HepG2 (cell line): ENCODE measurements around the gene FUBP3. TPM values are rescaled to one million over a fixed set of nuclear protein-coding genes. Genes with fewer than 3 reads are reported as not detected.

Source experiments
- ATAC-seq: fragments of 200-7000 bp; cut with Tn5 transposase; 3 replicates; pipeline ENCODE4 v1.9.1; 2020; ENCODE audit warnings: mild to moderate bottlenecking, moderate library complexity
- BruUV-seq: library from RNA; stranded (reverse); fragments of 400-500 nt; replicated peaks from 2 replicates; lab custom pipeline; 2021; lab: Mats Ljungman, UMichigan
- CTCF ChIA-PET: fragments of 300-600 bp; formaldehyde crosslinking; extraction: SDS; loops from one replicate; lab custom pipeline; 2021; ENCODE audit warnings: low total read pairs, inconsistent platforms, low intra/inter-chr PET ratio; lab: Yijun Ruan, JAX
- POLR2A ChIA-PET: fragments of 350-600 bp; sonication (Branson Sonifier 250); formaldehyde crosslinking; loops from one replicate; lab custom pipeline; 2020; ENCODE audit warnings: antibody characterized with exemption, inconsistent platforms; lab: Yijun Ruan, JAX
- DNase-seq: peaks from one replicate; pipeline ENCODE4 v3.0.0-alpha.2; 2015; ENCODE audit warnings: low spot score
- FAIRE-seq: peaks from 3 replicates; lab custom pipeline; 2011; peaks lifted over from hg19 to GRCh38; lab: Jason Lieb, UNC
- H2AFZ ChIP-seq: one replicate; pipeline ENCODE4 v1.6.1; 2011; ENCODE audit warnings: low read length, inconsistent platforms
- H3K27ac ChIP-seq: fragments of 300-600 bp; 3 replicates; pipeline ENCODE4 v1.8.0; 2011; ENCODE audit warnings: mixed run types, mild to moderate bottlenecking, mixed read lengths, low read length, inconsistent platforms; ENCODE audit not compliant: insufficient read depth; ENCODE audit errors: extremely low read length
- H3K27me3 ChIP-seq, 2 experiments: fragments of 200-600 bp in 1 of 2; 2 replicates in 1 of 2; 3 replicates in 1 of 2; pipeline versions ENCODE4 v1.6.0 to v1.8.0; 2011; ENCODE audit warnings: low read length in 2 of 2, mild to moderate bottlenecking in 2 of 2, moderate library complexity in 2 of 2, inconsistent platforms in 1 of 2; ENCODE audit not compliant: insufficient read depth in 2 of 2, control insufficient read depth in 1 of 2
- H3K36me3 ChIP-seq, 2 experiments: fragments of 200-600 bp in 1 of 2; replicated peaks in 1 of 2; 2 replicates in 1 of 2; 3 replicates in 1 of 2; pipeline versions ENCODE4 v1.5.1 to v1.8.0; 2011; ENCODE audit warnings: low read length in 2 of 2, inconsistent platforms in 1 of 2; ENCODE audit not compliant: insufficient read depth in 2 of 2, control insufficient read depth in 1 of 2
- H3K4me1 ChIP-seq: 2 replicates; pipeline ENCODE4 v1.5.1; 2012; ENCODE audit warnings: low read length, inconsistent platforms; ENCODE audit not compliant: insufficient read depth
- H3K4me2 ChIP-seq: 2 replicates; pipeline ENCODE4 v1.6.0; 2011; ENCODE audit warnings: low read depth, low read length, inconsistent platforms
- H3K4me3 ChIP-seq, 3 experiments: fragments of 200-600 bp in 1 of 3; sonication (generic), shearing (Covaris generic) in 1 of 3; replicated peaks in 1 of 3; 2 replicates each; pipeline ENCODE4 v1.5.1; 2011 to 2016; ENCODE audit warnings: low read length in 3 of 3, inconsistent platforms in 2 of 3, low read depth in 2 of 3, mild to moderate bottlenecking in 2 of 3, control low read depth in 1 of 3, mixed read lengths in 1 of 3; ENCODE audit not compliant: insufficient read depth in 1 of 3
- H3K79me2 ChIP-seq: one replicate; pipeline ENCODE4 v1.6.1; 2011; ENCODE audit warnings: low read length, inconsistent platforms; ENCODE audit not compliant: insufficient read depth
- H3K9ac ChIP-seq: 2 replicates; pipeline ENCODE4 v1.6.0; 2011; ENCODE audit warnings: mild to moderate bottlenecking, low read depth, low read length, inconsistent platforms; ENCODE audit not compliant: insufficient read depth
- H3K9me3 ChIP-seq: 2 replicates; pipeline ENCODE4 v1.5.1; 2012; ENCODE audit warnings: mild to moderate bottlenecking, low read length
- H4K20me1 ChIP-seq: 2 replicates; pipeline ENCODE4 v1.6.0; 2011; ENCODE audit warnings: inconsistent platforms, mild to moderate bottlenecking, low read length, moderate library complexity; ENCODE audit not compliant: insufficient read depth
- BORCS8-MEF2B ChIP-seq: sonication (generic); formaldehyde crosslinking; IDR thresholded peaks from 2 replicates; pipeline ENCODE4 v1.8.0; 2022; ENCODE audit warnings: mild to moderate bottlenecking, missing genetic modification reagents
- CCDC6 ChIP-seq: sonication (generic); formaldehyde crosslinking; IDR thresholded peaks from 2 replicates; pipeline ENCODE4 v1.8.1; 2022; ENCODE audit warnings: mild to moderate bottlenecking, missing genetic modification reagents, moderate library complexity
- CEBPG ChIP-seq: IDR thresholded peaks from 2 replicates; pipeline ENCODE4 v1.6.1; 2016
- HDAC6 ChIP-seq: fragments of 200-600 bp; sonication (generic); IDR thresholded peaks from 2 replicates; pipeline ENCODE4 v1.7.0; 2017; ENCODE audit warnings: mild to moderate bottlenecking, antibody characterized with exemption, low read length, low read depth
- HOXA5 ChIP-seq: sonication (generic); formaldehyde crosslinking; IDR thresholded peaks from 2 replicates; pipeline ENCODE4 v1.4.0; 2020; ENCODE audit warnings: missing genetic modification reagents
- MIER3 ChIP-seq: IDR thresholded peaks from 2 replicates; pipeline ENCODE4 v1.6.1; 2016; ENCODE audit warnings: missing compliant biosample characterization, borderline replicate concordance
- MTF1 ChIP-seq: sonication (generic); formaldehyde crosslinking; IDR thresholded peaks from 2 replicates; pipeline ENCODE4 v1.5.0; 2020; ENCODE audit warnings: missing genetic modification reagents
- MXD3 ChIP-seq: IDR thresholded peaks from 2 replicates; pipeline ENCODE4 v1.6.1; 2016; ENCODE audit warnings: mild to moderate bottlenecking, missing biosample characterization, missing genetic modification reagents
- SMARCC2 ChIP-seq: fragments of 450-650 bp; IDR thresholded peaks from 2 replicates; pipeline ENCODE4 v1.6.1; 2017; ENCODE audit warnings: antibody characterized with exemption, mild to moderate bottlenecking
- TEAD3 ChIP-seq: optimal IDR thresholded peaks from 2 replicates; pipeline ENCODE3; 2016; ENCODE audit warnings: borderline replicate concordance
- TRIM22 ChIP-seq: fragments of 450-650 bp; IDR thresholded peaks from 2 replicates; pipeline ENCODE4 v1.6.1; 2017
- ZBTB1 ChIP-seq: sonication (generic); formaldehyde crosslinking; IDR thresholded peaks from 2 replicates; pipeline ENCODE4 v1.4.0; 2020; ENCODE audit warnings: missing genetic modification reagents, borderline replicate concordance
- ZBTB42 ChIP-seq: sonication (generic); formaldehyde crosslinking; IDR thresholded peaks from 2 replicates; pipeline ENCODE4 v1.5.0; 2020; ENCODE audit warnings: mild to moderate bottlenecking, missing genetic modification reagents
- ZMAT3 ChIP-seq: sonication (generic); formaldehyde crosslinking; conservative IDR thresholded peaks from 2 replicates; pipeline ENCODE4 v1.7.0; 2021; ENCODE audit warnings: missing genetic modification reagents
- ZNF749 ChIP-seq: sonication (generic); formaldehyde crosslinking; IDR thresholded peaks from 2 replicates; pipeline ENCODE4 v1.8.0; 2022; ENCODE audit warnings: mild to moderate bottlenecking, missing genetic modification reagents, moderate library complexity, borderline replicate concordance
- WGBS: methylation state at CpG from one replicate; pipeline ENCODE4 v1.1.6; 2017; ENCODE audit warnings: low lambda C conversion rate; 5-methylcytosine and 5-hydroxymethylcytosine counted together
- in situ Hi-C: cut with HindIII; loops from 2 replicates; pipeline ENCODE4 v1.10.0; 2017; ENCODE audit warnings: low pct_unique_long_range_greater_than_20kb; ENCODE audit not compliant: extremely low pct_ligation_motif_present
- intact Hi-C: fragments of 100-400 bp; cut with micrococcal nuclease; formaldehyde crosslinking; loops from one replicate; pipeline ENCODE4 v1.10.0; 2022; ENCODE audit not compliant: unreplicated experiment
- polyA plus RNA-seq, 8 experiments: library from polyadenylated mRNA; depleted of rRNA in 3 of 8; stranded (reverse) in 7 of 8; unstranded in 1 of 8; fragments of >200 nt; fragmentation: Illumina TruSeq in 4 of 8; extraction: Trizol in 4 of 8; gene quantifications; 2 replicates each; pipeline versions ENCODE4 v1.2.1 to v1.2.3, GENCODE V29; 2011 to 2016; ENCODE audit warnings: low read depth in 4 of 8, missing spikeins in 1 of 8, mixed read lengths in 1 of 8; ENCODE audit not compliant: insufficient read depth in 1 of 8
- total RNA-seq, 5 experiments: library from RNA; depleted of rRNA; stranded (reverse); fragments of >200 nt; fragmentation: Illumina TruSeq; extraction: Trizol; gene quantifications; 2 replicates each; pipeline ENCODE4 v1.2.3, GENCODE V29; 2016; ENCODE audit warnings: low read depth in 1 of 5
- TF ChIP-seq, protein P1 (sequence below): sonication (generic); formaldehyde crosslinking; IDR thresholded peaks from 2 replicates; pipeline ENCODE4 v1.4.0; 2020; ENCODE audit warnings: missing genetic modification reagents
- TF ChIP-seq, protein P2 (sequence below): sonication (generic); formaldehyde crosslinking; IDR thresholded peaks from 2 replicates; pipeline ENCODE4 v1.9.0; 2021; ENCODE audit warnings: mild to moderate bottlenecking, missing genetic modification reagents

FUBP3 gene
- total and polyA plus RNA-seq, 2 of the 13 experiments (the other 11 are each of a cell fraction or from before 2014, with no cell fraction given), result 28.7 to 40.0 TPM

- Histone ChIP-seq H3K4me3 (no peak overlapping the region), H3K27ac (no peak overlapping the region), H3K9ac (no peak overlapping the region), H3K4me1 (no peaks in the 10 kb centered on the region), H3K27me3 (no peaks in the 10 kb centered on the region)
- ATAC-seq (no peak), FAIRE-seq (no peak), DNase-seq (no peak)
- 98% methylated on average over 17 of the region's 22 CpGs for WGBS
- intact Hi-C loops, result no loop called here
- POLR2A ChIA-PET, result no interaction called here
- in situ Hi-C loops, result no loop called here
- TF ChIP-seq BORCS8-MEF2B (CRISPR knock-in tag), result no peak
- no peak for TF ChIP-seq TEAD3 (CRISPR knock-in tag)
- no peak for TF ChIP-seq CCDC6 (CRISPR knock-in tag)
- no peak for TF ChIP-seq ZBTB42 (CRISPR knock-in tag)
- TF ChIP-seq ZMAT3 (CRISPR knock-in tag), result no peak
- TF ChIP-seq ZNF749 (CRISPR knock-in tag), result no peak
- TF ChIP-seq, protein P1, sequence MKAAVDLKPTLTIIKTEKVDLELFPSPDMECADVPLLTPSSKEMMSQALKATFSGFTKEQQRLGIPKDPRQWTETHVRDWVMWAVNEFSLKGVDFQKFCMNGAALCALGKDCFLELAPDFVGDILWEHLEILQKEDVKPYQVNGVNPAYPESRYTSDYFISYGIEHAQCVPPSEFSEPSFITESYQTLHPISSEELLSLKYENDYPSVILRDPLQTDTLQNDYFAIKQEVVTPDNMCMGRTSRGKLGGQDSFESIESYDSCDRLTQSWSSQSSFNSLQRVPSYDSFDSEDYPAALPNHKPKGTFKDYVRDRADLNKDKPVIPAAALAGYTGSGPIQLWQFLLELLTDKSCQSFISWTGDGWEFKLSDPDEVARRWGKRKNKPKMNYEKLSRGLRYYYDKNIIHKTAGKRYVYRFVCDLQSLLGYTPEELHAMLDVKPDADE (CRISPR knock-in tag), result no peak
- TF ChIP-seq, protein P2, sequence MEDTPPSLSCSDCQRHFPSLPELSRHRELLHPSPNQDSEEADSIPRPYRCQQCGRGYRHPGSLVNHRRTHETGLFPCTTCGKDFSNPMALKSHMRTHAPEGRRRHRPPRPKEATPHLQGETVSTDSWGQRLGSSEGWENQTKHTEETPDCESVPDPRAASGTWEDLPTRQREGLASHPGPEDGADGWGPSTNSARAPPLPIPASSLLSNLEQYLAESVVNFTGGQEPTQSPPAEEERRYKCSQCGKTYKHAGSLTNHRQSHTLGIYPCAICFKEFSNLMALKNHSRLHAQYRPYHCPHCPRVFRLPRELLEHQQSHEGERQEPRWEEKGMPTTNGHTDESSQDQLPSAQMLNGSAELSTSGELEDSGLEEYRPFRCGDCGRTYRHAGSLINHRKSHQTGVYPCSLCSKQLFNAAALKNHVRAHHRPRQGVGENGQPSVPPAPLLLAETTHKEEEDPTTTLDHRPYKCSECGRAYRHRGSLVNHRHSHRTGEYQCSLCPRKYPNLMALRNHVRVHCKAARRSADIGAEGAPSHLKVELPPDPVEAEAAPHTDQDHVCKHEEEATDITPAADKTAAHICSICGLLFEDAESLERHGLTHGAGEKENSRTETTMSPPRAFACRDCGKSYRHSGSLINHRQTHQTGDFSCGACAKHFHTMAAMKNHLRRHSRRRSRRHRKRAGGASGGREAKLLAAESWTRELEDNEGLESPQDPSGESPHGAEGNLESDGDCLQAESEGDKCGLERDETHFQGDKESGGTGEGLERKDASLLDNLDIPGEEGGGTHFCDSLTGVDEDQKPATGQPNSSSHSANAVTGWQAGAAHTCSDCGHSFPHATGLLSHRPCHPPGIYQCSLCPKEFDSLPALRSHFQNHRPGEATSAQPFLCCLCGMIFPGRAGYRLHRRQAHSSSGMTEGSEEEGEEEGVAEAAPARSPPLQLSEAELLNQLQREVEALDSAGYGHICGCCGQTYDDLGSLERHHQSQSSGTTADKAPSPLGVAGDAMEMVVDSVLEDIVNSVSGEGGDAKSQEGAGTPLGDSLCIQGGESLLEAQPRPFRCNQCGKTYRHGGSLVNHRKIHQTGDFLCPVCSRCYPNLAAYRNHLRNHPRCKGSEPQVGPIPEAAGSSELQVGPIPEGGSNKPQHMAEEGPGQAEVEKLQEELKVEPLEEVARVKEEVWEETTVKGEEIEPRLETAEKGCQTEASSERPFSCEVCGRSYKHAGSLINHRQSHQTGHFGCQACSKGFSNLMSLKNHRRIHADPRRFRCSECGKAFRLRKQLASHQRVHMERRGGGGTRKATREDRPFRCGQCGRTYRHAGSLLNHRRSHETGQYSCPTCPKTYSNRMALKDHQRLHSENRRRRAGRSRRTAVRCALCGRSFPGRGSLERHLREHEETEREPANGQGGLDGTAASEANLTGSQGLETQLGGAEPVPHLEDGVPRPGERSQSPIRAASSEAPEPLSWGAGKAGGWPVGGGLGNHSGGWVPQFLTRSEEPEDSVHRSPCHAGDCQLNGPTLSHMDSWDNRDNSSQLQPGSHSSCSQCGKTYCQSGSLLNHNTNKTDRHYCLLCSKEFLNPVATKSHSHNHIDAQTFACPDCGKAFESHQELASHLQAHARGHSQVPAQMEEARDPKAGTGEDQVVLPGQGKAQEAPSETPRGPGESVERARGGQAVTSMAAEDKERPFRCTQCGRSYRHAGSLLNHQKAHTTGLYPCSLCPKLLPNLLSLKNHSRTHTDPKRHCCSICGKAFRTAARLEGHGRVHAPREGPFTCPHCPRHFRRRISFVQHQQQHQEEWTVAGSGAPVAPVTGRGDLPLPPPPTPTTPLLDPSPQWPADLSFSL (CRISPR knock-in tag), result no peak
- TF ChIP-seq CEBPG (CRISPR knock-in tag), result no peak
- no peak for TF ChIP-seq MIER3 (CRISPR knock-in tag)
- TF ChIP-seq MXD3 (CRISPR knock-in tag), result no peak
- TF ChIP-seq MTF1 (CRISPR knock-in tag), result no peak
- TF ChIP-seq HDAC6, result no peak
- TF ChIP-seq ZBTB1, result no peak
- no peak for TF ChIP-seq TRIM22
- TF ChIP-seq HOXA5 (CRISPR knock-in tag), result no peak
- no peak for TF ChIP-seq SMARCC2
- TF ChIP-seq, all 625 proteins: peak for 0
- H2AFZ ChIP-seq, result no peak overlapping the region
- no peaks in the 10 kb centered on the region for H3K9me3 ChIP-seq
- H4K20me1 ChIP-seq, result peaks cover 2% of the 10 kb centered on the region; the same call in 1 of the 2 replicates
- no peak overlapping the region for H3K4me2 ChIP-seq
- no TSS peak for BruUV-seq
- no peaks in the 10 kb centered on the region for H3K79me2 ChIP-seq
- peaks cover 45 to 83% of the 10 kb centered on the region in 2 experiments for H3K36me3 ChIP-seq
- CTCF ChIA-PET, result no interaction called here
Observed at GRCh38 chr9:130631331-130632080, 52.1 kb downstream of the FUBP3 start.
